ENCODE results near the gene PALB2. TPM values are rescaled to one million over a fixed set of nuclear protein-coding genes. Genes with fewer than 3 reads are reported as not detected.

PALB2 gene
- total RNA-seq, 2 experiments from 2014 or later, result 3.8 to 5.1 TPM

DNA sequence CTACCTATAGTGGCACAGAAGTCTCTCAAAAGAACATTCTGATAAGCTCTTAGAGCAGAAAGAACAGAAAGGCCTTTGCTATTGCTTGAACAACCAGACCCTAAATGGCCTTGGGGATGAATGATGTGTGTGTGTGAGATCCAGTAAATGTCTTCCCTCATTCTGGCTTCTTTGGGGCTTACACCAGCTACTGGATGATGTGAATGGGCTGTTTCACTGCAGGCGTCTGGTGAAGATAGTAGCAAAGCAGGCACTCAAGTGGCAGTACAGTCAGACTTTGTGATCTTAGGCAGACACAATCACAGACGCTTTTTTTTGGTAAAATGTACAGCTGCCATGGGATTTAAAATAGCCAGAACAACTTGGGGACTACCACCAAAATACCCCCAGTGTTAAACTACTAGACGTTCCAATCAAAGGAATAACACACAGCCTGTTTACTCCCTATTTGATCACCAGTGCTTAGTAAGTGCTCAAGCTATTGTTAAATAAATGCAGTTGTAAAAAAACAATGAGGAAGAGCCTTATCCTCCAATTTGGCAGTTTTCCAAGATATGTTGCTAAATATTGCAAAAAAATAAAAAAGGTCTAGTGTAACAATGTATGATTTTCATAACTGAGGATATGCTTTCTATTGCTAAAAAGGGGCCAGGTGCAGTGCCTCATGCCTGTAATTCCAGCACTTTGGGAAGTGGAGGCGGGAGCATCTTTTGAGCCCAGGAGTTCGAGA, 62.8 kb downstream of the PALB2 start:
- ChIA-PET CTCF (no interaction called here), POLR2A (interaction anchor here (0.8 kb wide), 1 partner anchor 21 kb away, joined by 3 read pairs; the partner anchor contains the start of genes EARS2 and UBFD1)
- TF ChIP-seq, protein P1, sequence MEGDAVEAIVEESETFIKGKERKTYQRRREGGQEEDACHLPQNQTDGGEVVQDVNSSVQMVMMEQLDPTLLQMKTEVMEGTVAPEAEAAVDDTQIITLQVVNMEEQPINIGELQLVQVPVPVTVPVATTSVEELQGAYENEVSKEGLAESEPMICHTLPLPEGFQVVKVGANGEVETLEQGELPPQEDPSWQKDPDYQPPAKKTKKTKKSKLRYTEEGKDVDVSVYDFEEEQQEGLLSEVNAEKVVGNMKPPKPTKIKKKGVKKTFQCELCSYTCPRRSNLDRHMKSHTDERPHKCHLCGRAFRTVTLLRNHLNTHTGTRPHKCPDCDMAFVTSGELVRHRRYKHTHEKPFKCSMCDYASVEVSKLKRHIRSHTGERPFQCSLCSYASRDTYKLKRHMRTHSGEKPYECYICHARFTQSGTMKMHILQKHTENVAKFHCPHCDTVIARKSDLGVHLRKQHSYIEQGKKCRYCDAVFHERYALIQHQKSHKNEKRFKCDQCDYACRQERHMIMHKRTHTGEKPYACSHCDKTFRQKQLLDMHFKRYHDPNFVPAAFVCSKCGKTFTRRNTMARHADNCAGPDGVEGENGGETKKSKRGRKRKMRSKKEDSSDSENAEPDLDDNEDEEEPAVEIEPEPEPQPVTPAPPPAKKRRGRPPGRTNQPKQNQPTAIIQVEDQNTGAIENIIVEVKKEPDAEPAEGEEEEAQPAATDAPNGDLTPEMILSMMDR (IDR thresholded peaks at IDR 0.05), result no peak
- H3K9me3 ChIP-seq (ENCODE audit: control insufficient read depth in 1 of 2, insufficient read depth in 1 of 2, low read length in 2 of 2), result no peaks in the 10 kb centered on the region
- ATAC-seq (ENCODE audit: poor library complexity) (no peak), DNase-seq (no peak)
- no peak overlapping the region for H3K4me3 ChIP-seq (ENCODE audit: low read length)
- no peaks in the 10 kb centered on the region for H3K4me1 Mint-ChIP-seq (ENCODE audit: low read depth)
- H3K4me3 Mint-ChIP-seq, result no peak overlapping the region
- H3K4me1 ChIP-seq (ENCODE audit: insufficient read depth, low read length), result no peaks in the 10 kb centered on the region
- H3K9me3 Mint-ChIP-seq, result no peaks in the 10 kb centered on the region
- peaks cover 79% of the 10 kb centered on the region for H3K36me3 Mint-ChIP-seq (ENCODE audit: low read depth)
- no peaks in the 10 kb centered on the region for H3K27me3 Mint-ChIP-seq
- no peak overlapping the region for H3K27ac ChIP-seq (ENCODE audit: low read depth in 1 of 2, low read length in 2 of 2)
- no peak overlapping the region for H3K27ac Mint-ChIP-seq
- intact Hi-C loops (cut with DNase I, micrococcal nuclease), result no loop called here
- no peaks in the 10 kb centered on the region for H3K27me3 ChIP-seq (ENCODE audit: control insufficient read depth in 1 of 2, insufficient read depth in 2 of 2, low read length in 2 of 2)
- peaks cover 37% of the 10 kb centered on the region for H3K36me3 ChIP-seq (ENCODE audit: insufficient read depth, low read length)

DNA sequence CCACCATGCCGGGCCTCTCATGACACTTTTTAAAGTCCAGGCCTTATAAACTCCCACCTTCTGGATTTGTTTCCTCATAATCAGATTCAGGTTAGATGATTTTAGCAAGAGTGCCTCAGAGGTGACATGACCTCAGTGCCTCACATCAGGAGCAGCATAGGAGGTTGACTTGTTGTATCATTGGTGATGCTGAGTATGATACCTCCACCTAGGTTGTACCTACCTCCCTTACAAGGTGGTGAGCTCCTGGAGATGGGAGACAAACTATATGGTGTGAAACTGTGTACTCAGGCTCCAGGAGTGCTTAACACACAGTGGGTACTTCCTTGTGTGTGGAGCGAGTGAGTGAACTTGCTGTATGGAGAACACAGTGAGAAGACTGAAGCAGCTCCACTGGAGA, 63.6 kb downstream of the PALB2 start:
- H3K4me3 ChIP-seq (ENCODE audit: low read length), result no peak overlapping the region
- Mint-ChIP-seq H3K4me3 (no peak overlapping the region), H3K27ac (no peak overlapping the region), H3K9me3 (no peaks in the 10 kb centered on the region), H3K27me3 (no peaks in the 10 kb centered on the region), H3K4me1 (ENCODE audit: low read depth) (no peaks in the 10 kb centered on the region), H3K36me3 (ENCODE audit: low read depth) (peaks cover 85% of the 10 kb centered on the region)
- intact Hi-C loops (cut with DNase I, micrococcal nuclease), result no loop called here
- H3K9me3 ChIP-seq (ENCODE audit: control insufficient read depth in 1 of 2, insufficient read depth in 1 of 2, low read length in 2 of 2), result no peaks in the 10 kb centered on the region
- no peaks in the 10 kb centered on the region for H3K4me1 ChIP-seq (ENCODE audit: insufficient read depth, low read length)
- no peaks in the 10 kb centered on the region for H3K27me3 ChIP-seq (ENCODE audit: control insufficient read depth in 1 of 2, insufficient read depth in 2 of 2, low read length in 2 of 2)
- peaks cover 41% of the 10 kb centered on the region for H3K36me3 ChIP-seq (ENCODE audit: insufficient read depth, low read length)
- DNase-seq (no peak), ATAC-seq (ENCODE audit: poor library complexity) (no peak)
- no peak overlapping the region for H3K27ac ChIP-seq (ENCODE audit: low read depth in 1 of 2, low read length in 2 of 2)
- TF ChIP-seq, protein P1 (IDR thresholded peaks at IDR 0.05), result no peak
- POLR2A ChIA-PET, result no interaction called here
- CTCF ChIA-PET, result no interaction called here

DNA sequence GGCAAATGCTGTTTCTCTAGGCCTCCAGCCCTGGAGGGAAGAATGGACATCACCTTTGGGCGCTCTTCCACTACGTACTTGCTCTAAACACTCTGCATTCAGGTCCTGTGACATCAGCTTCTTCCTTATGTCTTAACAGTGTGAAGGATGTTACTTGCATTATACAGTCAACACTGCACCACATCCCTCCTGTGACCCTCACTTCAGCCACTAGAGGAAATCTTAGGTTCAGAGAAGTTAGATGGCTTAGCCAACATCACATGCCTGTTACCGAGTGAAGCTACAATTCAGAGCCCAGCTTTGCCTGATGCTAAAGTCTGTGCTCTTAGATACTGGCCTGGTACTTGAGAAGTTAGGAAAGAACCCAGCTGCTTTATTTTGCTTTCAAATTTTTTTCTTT, 65.3 kb downstream of the PALB2 start:
- no peak for ATAC-seq (ENCODE audit: poor library complexity)
- Mint-ChIP-seq H3K4me1 (ENCODE audit: low read depth) (no peaks in the 10 kb centered on the region), H3K27ac (no peak overlapping the region), H3K9me3 (no peaks in the 10 kb centered on the region), H3K36me3 (ENCODE audit: low read depth) (peaks cover 85% of the 10 kb centered on the region), H3K4me3 (no peak overlapping the region), H3K27me3 (no peaks in the 10 kb centered on the region)
- H3K4me1 ChIP-seq (ENCODE audit: insufficient read depth, low read length), result no peaks in the 10 kb centered on the region
- H3K27me3 ChIP-seq (ENCODE audit: control insufficient read depth in 1 of 2, insufficient read depth in 2 of 2, low read length in 2 of 2), result no peaks in the 10 kb centered on the region
- TF ChIP-seq, protein P1 (IDR thresholded peaks at IDR 0.05), result no peak
- no peak overlapping the region for H3K4me3 ChIP-seq (ENCODE audit: low read length)
- no peak overlapping the region for H3K27ac ChIP-seq (ENCODE audit: low read depth in 1 of 2, low read length in 2 of 2)
- H3K36me3 ChIP-seq (ENCODE audit: insufficient read depth, low read length), result peaks cover 46% of the 10 kb centered on the region
- DNase-seq, result no peak
- ChIA-PET CTCF (interaction anchor here (2.0 kb wide), 1 partner anchor 18 kb away, joined by 4 read pairs; the partner anchor contains the start of gene UBFD1), POLR2A (no interaction called here)
- intact Hi-C loops (cut with DNase I, micrococcal nuclease), result no loop called here
- no peaks in the 10 kb centered on the region for H3K9me3 ChIP-seq (ENCODE audit: control insufficient read depth in 1 of 2, insufficient read depth in 1 of 2, low read length in 2 of 2)

Measured in CD4-positive, alpha-beta T cell (primary cell).